ENCODE results near the gene EPX.
A peak's percentile ranks its signal among the peaks of the same experiment; 100 is the strongest.

EPX gene

GRCh38 chr17:58184308-58184985 is 8.1 kb upstream of the EPX start:
- peak in 1 of 42 donors; percentile 12 for DNase-seq
- intact Hi-C loops (cut with DNase I): no loop called here

GRCh38 chr17:58184986-58185761 is 7.4 kb upstream of the EPX start:
- intact Hi-C loops (cut with DNase I): no loop called here

GRCh38 chr17:58186591-58186990 is 5.9 kb upstream of the EPX start:
- intact Hi-C loops (cut with DNase I): no loop called here
- no peak for DNase-seq

More at GRCh38 chr17:58184986-58185761, 7.4 kb upstream of the EPX start:
- DNase-seq: peak in 1 of 42 donors; percentile 18

GRCh38 chr17:58187063-58187462 is 5.5 kb upstream of the EPX start:
- intact Hi-C loops (cut with DNase I): no loop called here
- DNase-seq: no peak

- intact Hi-C loops (cut with DNase I): no loop called here
- DNase-seq: no peak
Measured at GRCh38 chr17:58187675-58188074, 4.9 kb upstream of the EPX start.

GRCh38 chr17:58189436-58190146 is 2.9 kb upstream of the EPX start:
- peak in 2 of 42 donors; percentile 22 to 42 for DNase-seq
- intact Hi-C loops (cut with DNase I): no loop called here

- DNase-seq: no peak
- intact Hi-C loops (cut with DNase I): no loop called here
Measured at GRCh38 chr17:58191241-58191896, 1.2 kb upstream of the EPX start.

GRCh38 chr17:58193641-58194255 is 1.2 kb downstream of the EPX start:
- no peak for DNase-seq
- intact Hi-C loops (cut with DNase I): no loop called here

- DNase-seq: no peak
- intact Hi-C loops (cut with DNase I): no loop called here
Measured at GRCh38 chr17:58195518-58196123, 3.1 kb downstream of the EPX start.

- no peak for DNase-seq
- intact Hi-C loops (cut with DNase I): no loop called here
Measured at GRCh38 chr17:58196610-58197009, 4.1 kb downstream of the EPX start.

- intact Hi-C loops (cut with DNase I): no loop called here
Measured at GRCh38 chr17:58200024-58200633, 7.6 kb downstream of the EPX start.

GRCh38 chr17:58202859-58203258 is 10.3 kb downstream of the EPX start:
- intact Hi-C loops (cut with DNase I): no loop called here
- DNase-seq: no peak

More at GRCh38 chr17:58200024-58200633, 7.6 kb downstream of the EPX start:
- peak in 41 of 42 donors; percentile 11 to 74 (median 48) for DNase-seq

- intact Hi-C loops (cut with DNase I): no loop called here
- no peak for DNase-seq
Measured at GRCh38 chr17:58204796-58205195, 12.3 kb downstream of the EPX start.

GRCh38 chr17:58205936-58206335 is 13.4 kb downstream of the EPX start:
- intact Hi-C loops (cut with DNase I): no loop called here
- DNase-seq: no peak

GRCh38 chr17:58207451-58207850 is 14.9 kb downstream of the EPX start:
- intact Hi-C loops (cut with DNase I): no loop called here
- DNase-seq: no peak

GRCh38 chr17:58208344-58208743 is 15.8 kb downstream of the EPX start:
- intact Hi-C loops (cut with DNase I): no loop called here
- DNase-seq: no peak

- intact Hi-C loops (cut with DNase I): no loop called here
- DNase-seq: no peak
Measured at GRCh38 chr17:58210922-58211321, 18.4 kb downstream of the EPX start.

GRCh38 chr17:58215685-58216084 is 23.2 kb downstream of the EPX start:
- intact Hi-C loops (cut with DNase I): no loop called here
- no peak for DNase-seq

All from head of caudate nucleus (tissue), 42 donors.